CD4-positive, alpha-beta T cell (primary cell): ENCODE results near the gene PPIF. TPM values are rescaled to one million over a fixed set of nuclear protein-coding genes. Genes with fewer than 3 reads are reported as not detected.

Experiments
- ATAC-seq: fragments of 200-7000 bp; cut with Tn5 transposase; one replicate; pipeline ENCODE4 v1.10.0; 2022; ENCODE audit warnings: mild to moderate bottlenecking; ENCODE audit not compliant: poor library complexity
- CTCF ChIA-PET: fragments of 350-600 bp; sonication (Branson Sonifier 250); formaldehyde crosslinking; loops from one replicate; lab custom pipeline; 2021; ENCODE audit warnings: antibody characterized with exemption, inconsistent platforms; lab: Charles Lee
- POLR2A ChIA-PET: fragments of 350-600 bp; sonication (Branson Sonifier 250); formaldehyde crosslinking; loops from one replicate; lab custom pipeline; 2021; ENCODE audit warnings: antibody characterized with exemption, inconsistent platforms; lab: Charles Lee
- DNase-seq, 14 experiments: peaks; one replicate each; pipeline ENCODE4 v3.0.0-alpha.2; 2013 to 2020; ENCODE audit warnings: mixed read lengths in 2 of 14
- H3K27ac ChIP-seq, 2 donors: one replicate each; pipeline versions ENCODE4 v1.5.1 to v1.7.0; 2013; ENCODE audit warnings: low read length in 2 of 2, low read depth in 1 of 2, mild to moderate bottlenecking in 1 of 2
- H3K27me3 ChIP-seq, 2 experiments: 1 replicate in 1 of 2; 2 replicates in 1 of 2; pipeline versions ENCODE4 v1.6.1 to v1.7.0; 2013; ENCODE audit warnings: low read length in 2 of 2, control low read depth in 1 of 2, mild to moderate bottlenecking in 1 of 2, moderate library complexity in 1 of 2; ENCODE audit not compliant: insufficient read depth in 2 of 2, control insufficient read depth in 1 of 2
- H3K36me3 ChIP-seq: one replicate; pipeline ENCODE4 v1.6.1; 2013; ENCODE audit warnings: low read length, control low read depth; ENCODE audit not compliant: insufficient read depth
- H3K4me1 ChIP-seq: one replicate; pipeline ENCODE4 v1.6.1; 2013; ENCODE audit warnings: low read length, control low read depth; ENCODE audit not compliant: insufficient read depth
- H3K4me3 ChIP-seq: one replicate; pipeline ENCODE4 v1.5.1; 2013; ENCODE audit warnings: mild to moderate bottlenecking, low read length, moderate library complexity
- H3K9me3 ChIP-seq, 2 experiments: 1 replicate in 1 of 2; 2 replicates in 1 of 2; pipeline versions ENCODE4 v1.6.1 to v1.7.0; 2013; ENCODE audit warnings: low read length in 2 of 2, mild to moderate bottlenecking in 2 of 2, control low read depth in 1 of 2, moderate library complexity in 1 of 2; ENCODE audit not compliant: control insufficient read depth in 1 of 2, insufficient read depth in 1 of 2
- H3K27ac Mint-ChIP-seq: one replicate; pipeline ENCODE4 v1.8.0; 2020; ENCODE audit warnings: mixed read lengths
- H3K27me3 Mint-ChIP-seq: one replicate; pipeline ENCODE4 v1.8.0; 2021; ENCODE audit warnings: mixed read lengths
- H3K36me3 Mint-ChIP-seq: one replicate; pipeline ENCODE4 v1.8.0; 2021; ENCODE audit warnings: low read depth, mixed read lengths
- H3K4me1 Mint-ChIP-seq: one replicate; pipeline ENCODE4 v1.8.0; 2021; ENCODE audit warnings: low read depth, mixed read lengths
- H3K4me3 Mint-ChIP-seq: one replicate; pipeline ENCODE4 v1.8.0; 2020; ENCODE audit warnings: mild to moderate bottlenecking, mixed read lengths
- H3K9me3 Mint-ChIP-seq: one replicate; pipeline ENCODE4 v1.8.0; 2020; ENCODE audit warnings: mixed read lengths
- intact Hi-C, 2 experiments: fragments of 100-400 bp; cut with DNase I in 1 of 2; cut with micrococcal nuclease in 1 of 2; formaldehyde crosslinking; loops; one replicate each; pipeline versions ENCODE4 v1.15.1 to v1.9.0; 2023 to 2025; cut with DNase I, micrococcal nuclease
- total RNA-seq, 174 experiments: library from RNA in 2 of 174; stranded (reverse) in 2 of 174; gene quantifications; one replicate each; pipeline ENCODE4 v1.2.3 and lab custom pipeline; 2021 to 2026
- TF ChIP-seq, protein P1 (sequence below): fragments of 200-600 bp; IDR thresholded peaks from one replicate; pipeline ENCODE4 v1.8.0; 2022; ENCODE audit warnings: antibody characterized with exemption, mild to moderate bottlenecking

The PPIF gene
- total RNA-seq, 2 experiments from 2014 or later: 42.4 to 42.7 TPM

DNA sequence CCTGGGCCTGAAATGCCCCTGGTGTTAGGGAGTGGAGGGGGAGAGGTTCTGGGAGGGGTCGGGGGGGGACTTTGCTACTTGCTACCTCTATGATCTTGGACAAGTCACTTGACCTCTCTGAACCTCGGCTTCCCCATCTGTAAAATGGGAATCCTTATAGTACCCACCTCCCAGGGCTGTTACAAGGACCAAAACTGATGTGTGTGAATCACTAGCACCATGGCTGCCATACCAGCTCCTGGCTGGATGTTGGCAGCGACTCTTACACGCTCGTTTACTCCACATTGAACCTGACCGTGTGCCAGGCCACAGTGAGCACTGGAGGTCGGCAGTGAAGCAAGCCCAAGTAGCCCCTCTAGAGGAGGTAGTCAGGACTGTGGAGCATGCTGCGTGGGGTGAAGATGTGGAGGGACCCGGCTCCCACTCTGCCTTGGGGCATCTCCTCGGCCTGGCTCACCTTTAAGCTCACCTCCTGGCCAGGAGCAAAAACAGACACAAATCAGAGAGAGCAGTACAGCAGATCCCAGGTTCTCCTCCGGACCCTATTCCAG is 28.9 kb downstream of the PPIF start:
- DNase-seq (peak in 2 of 14 experiments; percentile 6 to 7), ATAC-seq (no peak)
- POLR2A ChIA-PET: no interaction called here
- Mint-ChIP-seq H3K4me3 (no peak overlapping the region), H3K9me3 (peaks cover 3% of the 10 kb centered on the region), H3K4me1 (no peaks in the 10 kb centered on the region), H3K36me3 (no peaks in the 10 kb centered on the region), H3K27ac (no peak overlapping the region), H3K27me3 (no peaks in the 10 kb centered on the region)
- H3K27ac ChIP-seq: no peak overlapping the region
- TF ChIP-seq, protein P1, sequence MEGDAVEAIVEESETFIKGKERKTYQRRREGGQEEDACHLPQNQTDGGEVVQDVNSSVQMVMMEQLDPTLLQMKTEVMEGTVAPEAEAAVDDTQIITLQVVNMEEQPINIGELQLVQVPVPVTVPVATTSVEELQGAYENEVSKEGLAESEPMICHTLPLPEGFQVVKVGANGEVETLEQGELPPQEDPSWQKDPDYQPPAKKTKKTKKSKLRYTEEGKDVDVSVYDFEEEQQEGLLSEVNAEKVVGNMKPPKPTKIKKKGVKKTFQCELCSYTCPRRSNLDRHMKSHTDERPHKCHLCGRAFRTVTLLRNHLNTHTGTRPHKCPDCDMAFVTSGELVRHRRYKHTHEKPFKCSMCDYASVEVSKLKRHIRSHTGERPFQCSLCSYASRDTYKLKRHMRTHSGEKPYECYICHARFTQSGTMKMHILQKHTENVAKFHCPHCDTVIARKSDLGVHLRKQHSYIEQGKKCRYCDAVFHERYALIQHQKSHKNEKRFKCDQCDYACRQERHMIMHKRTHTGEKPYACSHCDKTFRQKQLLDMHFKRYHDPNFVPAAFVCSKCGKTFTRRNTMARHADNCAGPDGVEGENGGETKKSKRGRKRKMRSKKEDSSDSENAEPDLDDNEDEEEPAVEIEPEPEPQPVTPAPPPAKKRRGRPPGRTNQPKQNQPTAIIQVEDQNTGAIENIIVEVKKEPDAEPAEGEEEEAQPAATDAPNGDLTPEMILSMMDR: no peak
- no peak overlapping the region for H3K4me3 ChIP-seq
- no peaks in the 10 kb centered on the region for H3K36me3 ChIP-seq
- CTCF ChIA-PET: no interaction called here
- peaks cover 3% of the 10 kb centered on the region for H3K4me1 ChIP-seq
- no peaks in the 10 kb centered on the region for H3K27me3 ChIP-seq
- intact Hi-C loops: no loop called here
- H3K9me3 ChIP-seq: no peaks in the 10 kb centered on the region

DNA sequence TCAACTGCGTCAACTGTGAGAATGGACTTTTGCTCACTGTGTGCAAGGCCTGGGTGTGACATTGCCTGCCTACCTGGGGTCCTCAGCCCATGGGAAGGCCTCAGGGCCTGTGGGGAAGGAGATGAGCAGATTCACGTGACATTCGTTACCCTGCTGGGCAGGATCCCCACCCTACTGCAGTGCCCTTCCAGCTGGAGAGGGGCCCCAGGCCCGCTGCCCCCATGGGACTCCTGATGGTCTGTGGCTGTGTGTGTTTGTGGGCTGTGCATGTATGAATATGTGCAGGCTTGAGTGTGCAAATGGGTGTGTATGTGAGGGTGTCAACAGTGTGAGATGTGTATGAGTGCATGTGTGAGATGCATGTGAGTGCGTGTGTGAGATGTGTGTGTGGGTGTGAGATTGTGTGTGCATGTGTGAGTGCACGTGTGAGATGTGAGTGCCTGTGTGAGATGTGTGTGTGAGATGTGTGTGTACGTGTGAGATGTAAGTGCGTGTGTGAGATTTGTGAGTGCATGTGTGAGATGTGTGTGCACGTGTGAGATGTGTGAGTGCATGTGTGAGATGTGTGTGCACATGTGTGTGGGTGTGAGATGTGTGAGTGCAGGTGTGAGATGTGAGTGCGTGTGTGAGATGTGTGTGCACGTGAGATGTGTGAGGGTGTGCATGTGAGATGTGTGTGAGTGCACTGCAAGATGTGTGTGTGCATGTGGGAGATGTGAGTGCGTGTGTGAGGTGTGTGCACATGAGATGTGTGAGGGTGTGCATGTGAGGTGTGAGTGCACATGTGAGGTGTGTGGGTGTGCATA is 29.7 kb downstream of the PPIF start:
- Histone ChIP-seq H3K9me3 (no peaks in the 10 kb centered on the region), H3K27ac (no peak overlapping the region), H3K4me3 (no peak overlapping the region), H3K27me3 (no peaks in the 10 kb centered on the region), H3K4me1 (peaks cover 3% of the 10 kb centered on the region), H3K36me3 (no peaks in the 10 kb centered on the region)
- TF ChIP-seq, protein P1: no peak
- no peaks in the 10 kb centered on the region for H3K27me3 Mint-ChIP-seq
- no peak overlapping the region for H3K27ac Mint-ChIP-seq
- H3K4me1 Mint-ChIP-seq: no peaks in the 10 kb centered on the region
- peak in 2 of 14 experiments; percentile 7 to 24 for DNase-seq
- CTCF ChIA-PET: no interaction called here
- no peaks in the 10 kb centered on the region for H3K36me3 Mint-ChIP-seq
- POLR2A ChIA-PET: no interaction called here
- no peaks in the 10 kb centered on the region for H3K9me3 Mint-ChIP-seq
- H3K4me3 Mint-ChIP-seq: no peak overlapping the region
- intact Hi-C loops: no loop called here
- ATAC-seq: no peak

DNA sequence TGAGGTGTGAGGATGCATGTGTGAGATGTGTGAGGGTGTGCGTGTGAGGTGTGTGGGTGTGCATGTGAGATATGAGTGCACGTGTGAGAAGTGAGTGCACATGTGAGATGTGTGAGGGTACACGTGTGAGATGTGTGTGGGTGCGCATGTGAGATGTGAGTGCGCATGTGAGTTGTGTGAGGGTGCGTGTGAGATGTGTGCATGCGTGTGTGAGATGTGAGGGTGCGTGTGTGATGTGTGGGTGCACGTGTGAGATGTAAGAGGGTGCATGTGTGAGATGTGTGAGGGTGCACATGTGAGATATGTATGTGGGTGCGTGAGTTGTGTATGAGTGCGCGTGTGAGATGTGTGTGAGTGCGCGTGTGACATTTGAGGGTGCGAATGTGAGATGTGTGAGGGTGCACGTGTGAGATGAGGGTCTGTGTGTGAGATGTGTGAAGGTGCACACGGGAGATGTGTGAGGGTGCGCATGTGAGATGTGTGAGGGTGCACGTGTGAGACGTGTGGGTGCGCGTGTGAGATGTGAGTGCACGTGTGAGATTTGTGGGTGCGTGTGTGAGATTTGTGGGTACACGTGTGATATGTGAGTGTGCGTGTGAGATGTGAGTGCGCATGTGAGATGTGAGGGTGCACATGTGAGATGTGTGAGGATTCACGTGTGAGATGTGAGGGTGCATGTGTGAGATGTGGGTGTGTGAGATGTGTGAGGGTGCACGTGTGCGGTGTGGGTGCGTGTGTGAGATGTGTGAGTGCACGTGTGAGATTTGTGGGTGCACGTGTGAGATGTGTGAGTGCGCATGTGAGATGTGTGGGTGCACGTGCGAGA is 30.5 kb downstream of the PPIF start:
- Histone ChIP-seq H3K27me3 (no peaks in the 10 kb centered on the region), H3K36me3 (no peaks in the 10 kb centered on the region), H3K4me3 (no peak overlapping the region), H3K9me3 (no peaks in the 10 kb centered on the region), H3K4me1 (peaks cover 3% of the 10 kb centered on the region), H3K27ac (no peak overlapping the region)
- intact Hi-C loops: no loop called here
- ChIA-PET POLR2A (no interaction called here), CTCF (no interaction called here)
- ATAC-seq (no peak), DNase-seq (peak in 1 of 14 experiments; percentile 6)
- no peak overlapping the region for H3K27ac Mint-ChIP-seq
- no peaks in the 10 kb centered on the region for H3K27me3 Mint-ChIP-seq
- TF ChIP-seq, protein P1: no peak
- no peaks in the 10 kb centered on the region for H3K9me3 Mint-ChIP-seq
- H3K36me3 Mint-ChIP-seq: no peaks in the 10 kb centered on the region
- H3K4me3 Mint-ChIP-seq: no peak overlapping the region
- H3K4me1 Mint-ChIP-seq: no peaks in the 10 kb centered on the region
